Uterus (tissue), 4 donors: ENCODE results near the gene RBMS1. TPM values are rescaled to one million over a fixed set of nuclear protein-coding genes. Genes with fewer than 3 reads are reported as not detected.

Experiments
- DNase-seq, 2 donors: peaks; one replicate each; pipeline ENCODE4 v3.0.0-alpha.2; 2019 to 2020
- H3K27ac ChIP-seq, 2 donors: fragments of 200-600 bp; sonication (generic); 1 replicate in 1 of 2; 2 replicates in 1 of 2; pipeline ENCODE4 v1.5.1; 2016 to 2018
- H3K27me3 ChIP-seq, 2 donors: fragments of 200-600 bp; sonication (generic); one replicate each; pipeline ENCODE4 v1.5.1; 2018 to 2019; ENCODE audit warnings: control low read depth in 1 of 2
- H3K36me3 ChIP-seq, 2 donors: fragments of 200-600 bp; sonication (generic); one replicate each; pipeline ENCODE4 v1.5.1; 2019; ENCODE audit warnings: control low read depth in 1 of 2
- H3K4me1 ChIP-seq, 2 donors: fragments of 200-600 bp; sonication (generic); one replicate each; pipeline ENCODE4 v1.5.1; 2018 to 2019; ENCODE audit warnings: control low read depth in 1 of 2
- H3K4me3 ChIP-seq, 2 donors: fragments of 200-600 bp; sonication (generic); 1 replicate in 1 of 2; 2 replicates in 1 of 2; pipeline ENCODE4 v1.5.1; 2018 to 2019; ENCODE audit warnings: mild to moderate bottlenecking in 1 of 2
- H3K9me3 ChIP-seq, 2 donors: fragments of 200-600 bp; sonication (generic); one replicate each; pipeline ENCODE4 v1.5.1; 2019; ENCODE audit warnings: control low read depth in 1 of 2
- CTCF ChIP-seq, 4 experiments: fragments of 200-600 bp in 2 of 4; fragments of 450-650 bp in 2 of 4; sonication (generic) in 2 of 4; IDR thresholded peaks; one replicate each; pipeline ENCODE4 v1.5.1; 2016 to 2019; ENCODE audit warnings: antibody characterized with exemption in 4 of 4, mild to moderate bottlenecking in 2 of 4, moderate library complexity in 1 of 4
- POLR2A ChIP-seq, 2 donors: fragments of 450-650 bp; IDR thresholded peaks; one replicate each; pipeline ENCODE4 v1.6.1; 2016; ENCODE audit warnings: antibody characterized with exemption in 2 of 2, mild to moderate bottlenecking in 1 of 2, moderate library complexity in 1 of 2
- intact Hi-C: fragments of 100-400 bp; cut with DNase I; formaldehyde crosslinking; loops from one replicate; pipeline ENCODE4 v1.15.1; 2023; ENCODE audit warnings: low total_unique reads
- total RNA-seq, 4 donors: library from RNA; depleted of rRNA in 3 of 4; stranded (reverse); fragments of >200 nt in 3 of 4; gene quantifications; one replicate each; pipeline versions ENCODE4 v1.1.0 to v1.2.4, GENCODE V29; 2014 to 2023
- donor health status: DM: yes; HTN: yes; CAD: no.

RBMS1 gene
- total RNA-seq, 4 donors from 2014 or later = 30.5 to 149 (median 88.9) TPM

- intact Hi-C loops = no loop called here
- TF ChIP-seq POLR2A (IDR thresholded peaks at IDR 0.05) (no peak), CTCF (IDR thresholded peaks at IDR 0.05) (no peak)
- no peak overlapping the region for H3K4me3 ChIP-seq
- H3K27me3 ChIP-seq = no peaks in the 10 kb centered on the region
- H3K9me3 ChIP-seq = no peaks in the 10 kb centered on the region
- H3K36me3 ChIP-seq = no peaks in the 10 kb centered on the region
- H3K27ac ChIP-seq = peak overlapping the region; percentile 5 to 30
- no peak for DNase-seq
- H3K4me1 ChIP-seq = peaks cover 7% of the 10 kb centered on the region in 2 donors
Measured at GRCh38 chr2:160321006-160321405, 172.6 kb downstream of the RBMS1 start.

GRCh38 chr2:160319700-160320099, 173.9 kb downstream of the RBMS1 start:
- H3K36me3 ChIP-seq = no peaks in the 10 kb centered on the region
- DNase-seq = no peak
- no peak overlapping the region for H3K27ac ChIP-seq
- H3K27me3 ChIP-seq = no peaks in the 10 kb centered on the region
- no peaks in the 10 kb centered on the region for H3K9me3 ChIP-seq
- TF ChIP-seq POLR2A (IDR thresholded peaks at IDR 0.05) = no peak
- H3K4me3 ChIP-seq = no peak overlapping the region
- intact Hi-C loops = no loop called here
- H3K4me1 ChIP-seq = peaks cover 7% of the 10 kb centered on the region in 2 donors

- no peaks in the 10 kb centered on the region for H3K9me3 ChIP-seq
- H3K27me3 ChIP-seq = no peaks in the 10 kb centered on the region
- no peak for TF ChIP-seq CTCF (IDR thresholded peaks at IDR 0.05)
- no peak for TF ChIP-seq POLR2A (IDR thresholded peaks at IDR 0.05)
- intact Hi-C loops = no loop called here
- peak overlapping the region in 1 of 2 donors; percentile 70 for H3K27ac ChIP-seq
- H3K4me1 ChIP-seq = peaks cover 7% of the 10 kb centered on the region in 2 donors
- no peak overlapping the region for H3K4me3 ChIP-seq
- no peaks in the 10 kb centered on the region for H3K36me3 ChIP-seq
- DNase-seq = no peak
Measured at GRCh38 chr2:160318218-160318617, 175.4 kb downstream of the RBMS1 start.

GRCh38 chr2:160317181-160318099, 176.2 kb downstream of the RBMS1 start:
- no peaks in the 10 kb centered on the region for H3K27me3 ChIP-seq
- DNase-seq = peak in 1 of 2 donors; percentile 47
- TF ChIP-seq POLR2A (IDR thresholded peaks at IDR 0.05) (no peak), CTCF (IDR thresholded peaks at IDR 0.05) (no peak)
- no peaks in the 10 kb centered on the region for H3K9me3 ChIP-seq
- no peak overlapping the region for H3K4me3 ChIP-seq
- peak overlapping the region; percentile 33 to 70 for H3K27ac ChIP-seq
- H3K4me1 ChIP-seq = peaks cover 7% of the 10 kb centered on the region in 2 donors
- H3K36me3 ChIP-seq = no peaks in the 10 kb centered on the region
- intact Hi-C loops = no loop called here

GRCh38 chr2:160315337-160315736, 178.3 kb downstream of the RBMS1 start:
- Histone ChIP-seq H3K27ac (no peak overlapping the region), H3K9me3 (no peaks in the 10 kb centered on the region), H3K27me3 (no peaks in the 10 kb centered on the region), H3K4me3 (no peak overlapping the region), H3K36me3 (no peaks in the 10 kb centered on the region), H3K4me1 (peaks cover 3 to 7% of the 10 kb centered on the region in 2 donors)
- intact Hi-C loops = no loop called here
- no peak for DNase-seq
- TF ChIP-seq POLR2A (IDR thresholded peaks at IDR 0.05) (no peak), CTCF (IDR thresholded peaks at IDR 0.05) (no peak)
